ENCODE measurements around the gene GCC2.
"Not testable (repeated sequence)": the region's sequence is repeated elsewhere in the genome, so short reads cannot be mapped to it uniquely, and the experiment has no call there.

Gene GCC2

GRCh38 chr2:108423502-108424251 is 25.3 kb upstream of the GCC2 start:
- no peak overlapping the region for H3K4me3 ChIP-seq (replicated peaks; ENCODE audit: low read depth, low read length)
- H3K27me3 ChIP-seq (replicated peaks; ENCODE audit: control insufficient read depth, insufficient read depth, low read length): no peaks in the 10 kb centered on the region
- TF ChIP-seq CTCF (IDR thresholded peaks at IDR 0.05; ENCODE audit: insufficient read depth, low read length, poor library complexity, severe bottlenecking): no peak
- DNase-seq (ENCODE audit: extremely low read depth, insufficient read length): no peak
- no peaks in the 10 kb centered on the region for H3K36me3 ChIP-seq (ENCODE audit: control insufficient read depth, insufficient read depth, low read length)

- H3K36me3 ChIP-seq (ENCODE audit: control insufficient read depth, insufficient read depth, low read length): no peaks in the 10 kb centered on the region
- no peak overlapping the region for H3K4me3 ChIP-seq (replicated peaks; ENCODE audit: low read depth, low read length)
- DNase-seq (ENCODE audit: extremely low read depth, insufficient read length): no peak
- H3K27me3 ChIP-seq (replicated peaks; ENCODE audit: control insufficient read depth, insufficient read depth, low read length): no peaks in the 10 kb centered on the region
- no peak for TF ChIP-seq CTCF (IDR thresholded peaks at IDR 0.05; ENCODE audit: insufficient read depth, low read length, poor library complexity, severe bottlenecking)
Measured at GRCh38 chr2:108428286-108429009, 20.6 kb upstream of the GCC2 start.

- H3K27me3 ChIP-seq (replicated peaks; ENCODE audit: control insufficient read depth, insufficient read depth, low read length); H3K4me3 ChIP-seq (replicated peaks; ENCODE audit: low read depth, low read length); H3K36me3 ChIP-seq (ENCODE audit: control insufficient read depth, insufficient read depth, low read length); DNase-seq (ENCODE audit: extremely low read depth, insufficient read length): not testable (repeated sequence)
Measured at GRCh38 chr2:108435578-108435977, 13.4 kb upstream of the GCC2 start.

DNA sequence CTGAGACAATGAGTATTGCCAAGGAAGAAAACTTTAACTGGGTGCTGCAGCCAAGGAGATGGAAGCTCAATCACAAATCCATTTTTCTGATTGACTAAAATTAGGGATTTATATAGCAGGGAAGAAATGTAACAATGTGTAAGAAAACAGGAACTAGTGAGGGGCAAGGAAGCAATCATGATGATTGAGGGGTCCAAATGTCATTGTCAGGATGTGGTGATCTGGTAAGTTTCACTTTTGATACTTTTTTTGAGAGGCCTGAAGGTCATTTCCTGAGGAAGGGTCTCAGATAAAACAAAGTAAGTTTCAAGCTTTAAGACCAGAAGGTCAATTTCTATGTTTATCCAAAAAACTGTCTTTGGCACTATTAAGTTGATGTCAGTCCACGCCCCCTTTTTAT is 12.0 kb upstream of the GCC2 start:
- H3K36me3 ChIP-seq (ENCODE audit: control insufficient read depth, insufficient read depth, low read length): no peaks in the 10 kb centered on the region
- DNase-seq (ENCODE audit: extremely low read depth, insufficient read length): no peak
- TF ChIP-seq CTCF (IDR thresholded peaks at IDR 0.05; ENCODE audit: insufficient read depth, low read length, poor library complexity, severe bottlenecking): no peak
- no peak overlapping the region for H3K4me3 ChIP-seq (replicated peaks; ENCODE audit: low read depth, low read length)
- no peaks in the 10 kb centered on the region for H3K27me3 ChIP-seq (replicated peaks; ENCODE audit: control insufficient read depth, insufficient read depth, low read length)

- Histone ChIP-seq H3K36me3 (ENCODE audit: control insufficient read depth, insufficient read depth, low read length) (no peaks in the 10 kb centered on the region), H3K27me3 (replicated peaks; ENCODE audit: control insufficient read depth, insufficient read depth, low read length) (no peaks in the 10 kb centered on the region), H3K4me3 (replicated peaks; ENCODE audit: low read depth, low read length) (no peak overlapping the region)
- no peak for DNase-seq (ENCODE audit: extremely low read depth, insufficient read length)
- no peak for TF ChIP-seq CTCF (IDR thresholded peaks at IDR 0.05; ENCODE audit: insufficient read depth, low read length, poor library complexity, severe bottlenecking)
Measured at GRCh38 chr2:108441712-108442111, 7.3 kb upstream of the GCC2 start.

Measured in GM06990 (cell line).